IPS-20b (cell line): ENCODE measurements around the gene ZNF618.

Experiments
- H3K27ac ChIP-seq: one replicate; pipeline ENCODE4 v1.5.1; 2013; ENCODE audit warnings: low read length
- H3K27me3 ChIP-seq: 2 replicates; pipeline ENCODE4 v1.6.1; 2013; ENCODE audit warnings: mild to moderate bottlenecking, low read length, inconsistent platforms; ENCODE audit not compliant: insufficient read depth
- H3K36me3 ChIP-seq: 2 replicates; pipeline ENCODE4 v1.6.1; 2013; ENCODE audit warnings: low read depth, mild to moderate bottlenecking, inconsistent platforms, low read length, moderate library complexity; ENCODE audit not compliant: insufficient read depth
- H3K4me1 ChIP-seq: 2 replicates; pipeline ENCODE4 v1.6.1; 2013; ENCODE audit warnings: mild to moderate bottlenecking, control low read depth, inconsistent platforms, low read length, moderate library complexity; ENCODE audit not compliant: insufficient read depth
- H3K4me3 ChIP-seq: 2 replicates; pipeline ENCODE4 v1.5.1; 2013; ENCODE audit warnings: mild to moderate bottlenecking, low read length, inconsistent platforms
- H3K9ac ChIP-seq: 2 replicates; pipeline ENCODE4 v1.6.1; 2013; ENCODE audit warnings: low read depth, mild to moderate bottlenecking, inconsistent platforms, low read length, moderate library complexity
- H3K9me3 ChIP-seq: 2 replicates; pipeline ENCODE4 v1.6.1; 2013; ENCODE audit warnings: mild to moderate bottlenecking, low read depth, low read length, inconsistent platforms; ENCODE audit not compliant: insufficient read depth

Gene ZNF618

DNA sequence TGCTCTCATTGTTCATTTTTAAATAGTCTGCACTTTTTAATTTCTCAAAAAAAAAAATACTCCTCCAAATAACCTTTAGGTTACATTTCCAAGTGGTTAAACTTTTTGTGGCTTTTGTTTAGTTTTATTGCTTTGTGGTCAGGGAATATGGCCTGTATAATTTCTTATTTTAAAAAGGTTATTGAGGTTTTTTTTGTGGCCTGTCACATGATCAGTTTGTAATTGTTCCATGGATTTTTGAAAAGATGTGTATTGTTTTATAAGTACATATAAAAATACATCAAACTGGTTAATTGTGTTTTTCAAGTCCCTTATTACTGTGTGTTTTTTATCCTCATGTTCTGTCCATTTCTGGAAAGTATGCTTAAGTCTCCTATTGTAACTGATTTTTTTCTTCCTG, 64.0 kb downstream of the ZNF618 start:
- no peaks in the 10 kb centered on the region for H3K36me3 ChIP-seq
- H3K27me3 ChIP-seq: no peaks in the 10 kb centered on the region
- no peak overlapping the region for H3K9ac ChIP-seq
- H3K4me3 ChIP-seq: no peak overlapping the region
- no peak overlapping the region for H3K27ac ChIP-seq
- no peaks in the 10 kb centered on the region for H3K9me3 ChIP-seq
- peaks cover 10% of the 10 kb centered on the region; the same call in 1 of the 2 replicates for H3K4me1 ChIP-seq

DNA sequence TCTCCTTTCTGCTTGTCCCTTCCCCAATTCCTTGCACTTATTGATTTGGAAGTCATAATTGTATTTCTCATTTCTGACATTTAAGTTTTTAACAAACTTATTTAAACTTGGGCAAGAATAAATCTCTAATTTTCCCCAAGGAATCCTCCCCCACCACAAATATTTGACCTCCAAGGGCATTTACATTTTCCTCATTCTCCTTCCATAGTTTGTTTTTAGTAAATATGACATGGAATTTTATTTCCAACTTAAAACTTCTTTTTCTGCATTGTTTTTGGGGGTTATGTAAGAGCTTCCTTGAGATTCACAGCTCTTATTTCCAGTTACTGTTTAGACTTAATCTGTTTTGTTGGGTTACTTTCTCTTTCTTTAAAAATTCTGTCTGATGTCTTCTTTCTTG, 64.9 kb downstream of the ZNF618 start:
- H3K4me3 ChIP-seq: no peak overlapping the region
- no peaks in the 10 kb centered on the region for H3K27me3 ChIP-seq
- H3K27ac ChIP-seq: no peak overlapping the region
- H3K9me3 ChIP-seq: no peaks in the 10 kb centered on the region
- peaks cover 10% of the 10 kb centered on the region; the same call in 1 of the 2 replicates for H3K4me1 ChIP-seq
- H3K9ac ChIP-seq: no peak overlapping the region
- no peaks in the 10 kb centered on the region for H3K36me3 ChIP-seq

DNA sequence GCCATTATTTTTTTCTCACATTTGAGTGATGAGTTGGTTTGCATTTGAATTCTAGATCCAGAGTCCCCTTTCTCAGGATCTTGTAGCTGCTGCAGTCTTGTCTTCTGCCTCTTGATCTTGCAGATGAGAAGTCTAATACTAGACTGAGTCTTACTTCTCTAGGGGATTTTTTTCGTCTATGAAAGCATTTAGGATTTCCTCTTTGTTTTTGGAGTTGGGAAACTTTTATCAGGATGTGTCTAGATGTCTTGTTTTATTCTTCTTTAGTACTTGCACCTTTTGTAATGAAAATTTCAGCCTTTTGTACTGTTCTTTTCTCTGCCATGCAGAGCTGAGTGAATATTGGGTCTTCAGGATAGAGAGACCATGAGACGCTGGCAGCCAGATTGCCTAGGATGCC, 65.4 kb downstream of the ZNF618 start:
- Histone ChIP-seq H3K36me3 (no peaks in the 10 kb centered on the region), H3K27ac (no peak overlapping the region), H3K4me1 (peaks cover 10% of the 10 kb centered on the region; the same call in 1 of the 2 replicates), H3K4me3 (peak overlapping the region; percentile 22; the same call in 1 of the 2 replicates), H3K9me3 (no peaks in the 10 kb centered on the region), H3K9ac (no peak overlapping the region), H3K27me3 (no peaks in the 10 kb centered on the region)

DNA sequence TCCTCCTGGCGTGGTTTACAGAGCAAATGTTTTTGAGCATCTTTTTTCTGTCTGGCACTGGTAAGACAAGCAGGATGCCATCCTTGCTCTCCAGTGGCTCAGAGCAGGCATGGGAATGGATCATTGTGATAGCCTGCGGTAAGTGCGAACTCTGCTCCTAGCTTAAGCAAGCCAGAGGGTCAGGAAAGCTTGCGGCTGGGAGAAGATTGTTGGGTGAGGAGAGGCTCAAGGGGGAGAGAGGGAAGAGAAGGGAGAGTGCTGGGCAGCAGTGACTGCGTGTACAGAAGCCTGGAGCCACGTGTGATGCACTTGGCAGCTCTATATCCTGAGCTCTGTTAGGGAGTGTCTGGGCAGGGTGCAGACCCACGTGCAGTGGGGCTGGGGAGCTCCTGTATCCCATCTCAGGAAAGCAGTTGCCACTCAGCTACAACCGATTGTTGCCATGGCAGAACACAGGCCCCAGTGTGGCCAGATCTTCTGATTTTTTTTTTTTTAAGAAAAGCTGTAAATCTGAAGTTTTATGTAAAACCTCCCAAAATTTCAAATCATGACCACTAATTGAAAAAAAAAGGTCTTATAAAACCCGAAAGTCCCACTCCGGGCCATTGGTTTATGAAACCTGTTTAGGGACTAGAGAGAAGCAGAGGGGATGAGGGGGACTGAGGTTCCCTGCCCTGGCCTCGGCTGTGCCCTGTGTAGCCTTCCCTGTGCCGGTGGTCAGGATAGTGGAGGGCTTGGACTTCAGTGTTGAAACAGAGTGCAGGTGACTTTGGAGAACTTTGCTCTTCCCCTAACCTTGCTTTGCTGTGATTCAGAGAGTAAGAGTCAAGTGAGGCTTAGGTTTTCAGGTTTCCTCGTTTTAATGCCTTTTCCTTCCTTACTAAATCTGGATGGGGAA, 67.3 kb downstream of the ZNF618 start:
- Histone ChIP-seq H3K4me1 (peaks cover 10% of the 10 kb centered on the region; the same call in 1 of the 2 replicates), H3K27me3 (no peaks in the 10 kb centered on the region), H3K9ac (no peak overlapping the region), H3K36me3 (no peaks in the 10 kb centered on the region), H3K27ac (no peak overlapping the region), H3K9me3 (no peaks in the 10 kb centered on the region), H3K4me3 (no peak overlapping the region)

DNA sequence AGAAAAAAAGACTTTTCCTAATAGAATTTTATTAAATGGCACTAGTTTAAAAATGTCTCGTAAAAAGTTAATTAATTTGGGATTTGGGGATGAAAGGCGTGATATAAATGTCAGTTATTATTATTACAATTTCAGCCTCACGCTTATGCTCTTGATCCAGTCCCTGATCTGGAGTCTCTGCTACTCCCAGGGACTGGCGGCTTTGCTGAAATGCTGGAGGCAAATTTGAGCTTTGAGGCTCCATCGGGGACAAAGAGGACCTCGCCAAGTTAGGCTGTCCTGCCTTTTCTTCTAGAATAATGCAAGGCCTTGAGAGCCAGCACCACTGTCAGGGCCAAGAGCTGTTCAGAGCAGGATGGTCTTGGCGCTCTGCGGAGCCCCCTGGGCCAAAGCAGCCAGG, 69.7 kb downstream of the ZNF618 start:
- Histone ChIP-seq H3K27ac (no peak overlapping the region), H3K9me3 (no peaks in the 10 kb centered on the region), H3K36me3 (no peaks in the 10 kb centered on the region), H3K9ac (no peak overlapping the region), H3K27me3 (no peaks in the 10 kb centered on the region), H3K4me1 (peaks cover 10% of the 10 kb centered on the region; the same call in 1 of the 2 replicates), H3K4me3 (no peak overlapping the region)

DNA sequence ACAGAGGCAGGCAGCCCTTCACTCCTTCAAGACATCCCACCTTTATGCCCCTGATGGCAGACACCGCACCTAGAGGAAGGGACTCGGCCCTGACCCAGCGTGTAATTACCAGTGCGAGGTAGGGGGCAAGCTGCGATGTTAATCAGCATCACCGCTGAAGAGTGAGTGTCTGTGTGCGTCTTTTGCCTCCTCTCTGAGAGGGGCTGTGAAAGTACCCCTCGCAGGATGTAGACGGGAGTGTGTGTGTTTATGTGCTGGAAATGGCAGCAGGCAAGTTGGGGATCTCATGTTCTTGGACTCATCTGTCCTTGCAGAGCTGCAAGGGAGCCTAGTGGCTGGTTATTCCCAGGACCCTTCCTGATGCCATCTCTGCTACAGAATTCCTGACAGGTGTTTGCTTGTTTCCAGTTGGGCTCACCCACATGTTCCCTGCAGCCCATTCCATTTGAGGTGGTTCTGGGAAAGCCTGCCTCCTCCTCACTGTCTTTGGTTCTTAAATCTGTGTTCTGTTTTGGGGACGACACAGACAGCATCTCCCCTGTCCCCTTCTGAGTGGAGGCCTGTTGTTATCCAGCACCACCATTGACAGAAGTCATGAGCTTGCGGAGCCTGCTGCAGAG, 70.5 kb downstream of the ZNF618 start:
- H3K9me3 ChIP-seq: no peaks in the 10 kb centered on the region
- H3K27me3 ChIP-seq: no peaks in the 10 kb centered on the region
- peaks cover 3% of the 10 kb centered on the region; the same call in 1 of the 2 replicates for H3K4me1 ChIP-seq
- H3K4me3 ChIP-seq: no peak overlapping the region
- H3K36me3 ChIP-seq: no peaks in the 10 kb centered on the region
- no peak overlapping the region for H3K27ac ChIP-seq
- no peak overlapping the region for H3K9ac ChIP-seq

DNA sequence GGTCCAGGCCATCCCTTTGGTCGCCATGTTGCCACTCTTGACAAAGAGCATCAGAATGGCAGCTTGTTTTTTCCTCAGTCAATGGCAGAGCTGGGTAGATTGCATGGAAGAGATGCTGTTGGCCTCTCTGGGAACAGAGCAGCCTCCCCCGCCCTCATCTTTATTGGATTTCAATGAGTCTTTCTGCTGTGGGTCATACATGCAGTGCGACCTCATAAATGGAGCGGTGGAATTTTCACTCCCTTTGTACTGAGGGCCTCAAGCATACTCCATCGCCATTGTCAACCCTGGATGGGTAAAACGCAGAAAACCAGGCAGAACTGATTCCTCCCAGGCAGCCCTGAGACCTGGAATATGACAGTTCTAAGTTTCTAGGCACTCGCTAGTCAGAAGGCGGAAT, 71.8 kb downstream of the ZNF618 start:
- Histone ChIP-seq H3K27me3 (no peaks in the 10 kb centered on the region), H3K4me3 (no peak overlapping the region), H3K36me3 (no peaks in the 10 kb centered on the region), H3K4me1 (no peaks in the 10 kb centered on the region), H3K9ac (no peak overlapping the region), H3K9me3 (no peaks in the 10 kb centered on the region), H3K27ac (no peak overlapping the region)

DNA sequence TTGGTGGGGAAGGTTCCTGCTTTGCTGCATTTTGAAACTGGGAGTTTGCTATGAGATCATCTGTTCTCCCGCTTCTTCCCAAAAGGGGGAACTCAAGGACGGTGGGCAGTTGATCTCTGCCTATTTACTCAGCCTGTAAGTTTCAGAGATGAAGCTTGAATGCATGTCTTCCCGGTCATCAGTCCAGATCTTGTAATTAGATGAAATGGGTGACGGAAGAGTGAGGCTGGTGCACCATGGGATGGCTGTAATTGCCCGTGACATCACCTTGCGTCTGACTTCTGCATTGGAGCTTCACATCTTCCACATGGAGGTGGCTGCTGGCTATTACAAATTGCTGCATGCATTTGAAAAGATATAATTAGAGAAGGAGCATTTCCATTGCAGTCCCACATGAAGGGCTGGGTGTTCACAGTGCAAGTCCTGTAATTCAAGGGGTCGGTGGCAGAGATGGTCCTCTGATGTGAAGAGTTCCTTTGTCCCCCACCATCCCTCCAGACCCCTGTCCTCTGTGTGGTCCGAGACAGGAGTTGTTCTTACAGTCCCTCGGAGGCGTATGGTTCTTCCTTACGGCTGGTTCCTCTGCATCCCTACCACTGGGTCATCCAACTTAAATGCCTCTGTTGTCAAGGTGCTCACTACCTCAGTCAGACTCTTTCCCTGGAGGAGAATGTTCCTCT, 72.9 kb downstream of the ZNF618 start:
- H3K36me3 ChIP-seq: no peaks in the 10 kb centered on the region
- no peak overlapping the region for H3K9ac ChIP-seq
- no peaks in the 10 kb centered on the region for H3K27me3 ChIP-seq
- H3K27ac ChIP-seq: no peak overlapping the region
- no peaks in the 10 kb centered on the region for H3K9me3 ChIP-seq
- H3K4me3 ChIP-seq: no peak overlapping the region
- no peaks in the 10 kb centered on the region for H3K4me1 ChIP-seq

DNA sequence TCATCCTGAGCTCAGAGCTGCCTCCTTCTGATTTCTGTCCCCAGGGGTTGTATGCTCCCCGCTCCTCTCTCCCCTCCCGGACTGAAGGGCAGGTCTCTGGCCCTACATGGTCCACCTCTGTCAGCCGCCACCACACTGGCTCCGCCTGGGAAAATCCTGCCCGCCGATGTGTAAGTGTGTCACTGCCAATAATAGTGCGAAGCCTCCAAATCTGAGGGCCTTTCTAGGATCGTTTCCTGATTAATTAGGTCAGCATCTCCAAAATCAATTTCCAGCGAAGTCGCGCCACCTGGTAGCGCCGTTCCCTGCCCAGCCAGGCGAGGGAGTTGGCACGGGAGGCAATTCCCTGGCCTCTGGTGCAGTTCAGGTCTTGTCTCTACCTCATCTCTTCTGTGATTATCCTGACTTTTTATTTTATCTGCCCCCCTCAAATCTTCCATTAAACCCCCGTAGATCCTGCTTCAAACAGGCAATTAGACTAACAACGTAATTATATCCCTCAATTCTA, 73.5 kb downstream of the ZNF618 start:
- H3K27me3 ChIP-seq: no peaks in the 10 kb centered on the region
- no peaks in the 10 kb centered on the region for H3K4me1 ChIP-seq
- no peak overlapping the region for H3K4me3 ChIP-seq
- no peak overlapping the region for H3K9ac ChIP-seq
- no peaks in the 10 kb centered on the region for H3K9me3 ChIP-seq
- H3K36me3 ChIP-seq: no peaks in the 10 kb centered on the region
- H3K27ac ChIP-seq: no peak overlapping the region

DNA sequence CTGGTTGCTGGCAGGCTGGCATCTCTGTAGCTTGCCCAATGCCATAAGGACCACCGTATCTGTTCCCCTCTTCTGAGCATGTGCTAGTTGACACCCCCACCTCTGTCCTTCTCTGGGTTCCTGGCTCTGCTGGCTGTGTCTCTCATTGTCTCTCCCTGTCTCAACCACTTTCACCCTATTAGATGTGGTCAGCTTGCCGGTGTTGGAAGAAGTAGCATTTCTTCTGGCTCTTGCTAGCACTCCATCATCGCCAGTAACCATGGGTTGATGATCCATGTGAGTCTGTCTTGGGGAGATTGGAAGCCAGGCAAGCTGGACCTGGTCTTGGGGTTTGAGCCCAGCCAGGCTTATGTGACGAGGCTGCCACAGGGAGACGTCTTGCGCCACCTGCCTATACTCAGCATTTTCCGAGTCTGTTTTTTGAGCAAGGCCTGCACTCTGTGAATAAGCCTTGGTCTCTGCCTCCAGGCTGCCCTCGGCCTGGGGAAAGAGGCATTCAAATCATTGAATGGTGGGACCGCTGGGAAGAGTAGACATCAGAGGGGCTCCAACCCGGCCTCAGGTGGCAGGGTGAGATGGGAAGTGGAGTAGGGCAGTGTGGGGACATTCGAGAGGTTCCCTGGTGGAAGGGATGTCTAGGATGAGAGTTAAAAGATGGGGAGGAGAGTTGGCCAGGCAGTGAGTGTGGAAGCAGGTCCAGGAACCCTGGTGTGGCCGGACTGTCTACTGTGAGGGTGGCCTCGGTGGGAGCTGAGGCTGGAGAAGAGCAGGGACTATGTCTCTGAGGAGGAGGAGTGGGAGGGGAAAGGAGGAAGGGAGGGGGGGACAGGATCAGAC, 74.3 kb downstream of the ZNF618 start:
- Histone ChIP-seq H3K4me3 (no peak overlapping the region), H3K9ac (no peak overlapping the region), H3K4me1 (no peaks in the 10 kb centered on the region), H3K27me3 (no peaks in the 10 kb centered on the region), H3K27ac (no peak overlapping the region), H3K9me3 (no peaks in the 10 kb centered on the region), H3K36me3 (no peaks in the 10 kb centered on the region)

DNA sequence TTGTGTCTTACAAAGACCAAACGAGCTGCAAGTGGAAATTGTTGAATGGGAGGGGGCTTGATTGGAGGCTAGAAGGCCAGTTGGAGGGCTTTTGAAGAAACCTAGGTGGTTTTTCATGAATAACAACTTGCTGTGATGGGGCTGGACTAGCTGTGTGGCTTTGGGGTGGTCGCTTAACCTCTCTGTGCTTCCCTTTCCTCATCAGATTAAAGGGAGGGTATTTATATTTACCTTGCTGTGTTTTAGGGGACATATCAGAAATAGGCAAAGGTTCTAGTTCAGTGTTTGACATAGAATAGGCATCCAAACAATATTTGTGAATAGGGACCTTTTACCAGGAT, 74.9 kb downstream of the ZNF618 start:
- Histone ChIP-seq H3K9me3 (no peaks in the 10 kb centered on the region), H3K27ac (no peak overlapping the region), H3K36me3 (no peaks in the 10 kb centered on the region), H3K9ac (no peak overlapping the region), H3K4me3 (no peak overlapping the region), H3K4me1 (no peaks in the 10 kb centered on the region), H3K27me3 (no peaks in the 10 kb centered on the region)
